Bronchial epithelial cell (primary cell): Measurements from ENCODE around the gene TENM4. TPM values are rescaled to one million over a fixed set of nuclear protein-coding genes. Genes with fewer than 3 reads are reported as not detected.

Source experiments
- DNase-seq: peaks from one replicate; pipeline ENCODE4 v3.0.0-alpha.2; 2010; ENCODE audit warnings: low read depth
- FAIRE-seq: peaks from 2 replicates; lab custom pipeline; 2011; peaks lifted over from hg19 to GRCh38; lab: Jason Lieb, UNC
- H3K27me3 ChIP-seq: 2 replicates; pipeline ENCODE4 v1.5.1; 2011; ENCODE audit warnings: low read length; ENCODE audit not compliant: control insufficient read depth, insufficient read depth
- H3K36me3 ChIP-seq: 2 replicates; pipeline ENCODE4 v1.5.1; 2011; ENCODE audit warnings: low read length; ENCODE audit not compliant: control insufficient read depth, insufficient read depth
- H3K4me3 ChIP-seq: 2 replicates; pipeline ENCODE4 v1.5.1; 2011; ENCODE audit warnings: mild to moderate bottlenecking, low read depth, low read length, control low read depth
- total RNA-seq: library from RNA; depleted of rRNA; stranded (reverse); fragments of >200 nt; gene quantifications from 2 replicates; pipeline ENCODE4 v1.2.1, GENCODE V29; 2014
- TF ChIP-seq, protein P1 (sequence below): IDR thresholded peaks from 2 replicates; pipeline ENCODE4 v1.5.1; 2011; ENCODE audit warnings: mild to moderate bottlenecking, moderate library complexity, low read length, control low read depth, inconsistent platforms; ENCODE audit not compliant: insufficient read depth, severe bottlenecking

Gene TENM4
- total RNA-seq, 1 donor from 2014 or later = 6.1 TPM

DNA sequence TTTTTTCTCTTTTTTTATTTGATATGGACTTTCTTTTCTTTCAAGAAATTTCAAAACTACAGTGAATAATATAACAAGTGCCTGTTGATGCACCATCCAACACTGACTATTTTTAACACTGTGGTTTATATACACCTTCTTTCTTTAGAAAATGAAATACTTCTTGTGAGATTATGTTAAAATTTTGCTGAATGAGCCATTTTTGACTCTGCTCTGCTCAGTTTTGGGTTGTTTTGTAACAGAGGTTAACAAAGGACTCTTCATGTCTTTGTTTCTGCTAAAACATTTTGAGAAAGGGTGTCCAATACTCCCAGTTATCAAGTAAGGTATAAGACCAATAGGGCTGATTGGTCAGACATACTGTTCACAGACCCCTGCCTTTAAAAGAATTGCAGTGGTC lies 44.0 kb upstream of the TENM4 start:
- Histone ChIP-seq H3K27me3 (peaks cover 3% of the 10 kb centered on the region), H3K4me3 (no peak overlapping the region), H3K36me3 (no peaks in the 10 kb centered on the region)
- TF ChIP-seq, protein P1, sequence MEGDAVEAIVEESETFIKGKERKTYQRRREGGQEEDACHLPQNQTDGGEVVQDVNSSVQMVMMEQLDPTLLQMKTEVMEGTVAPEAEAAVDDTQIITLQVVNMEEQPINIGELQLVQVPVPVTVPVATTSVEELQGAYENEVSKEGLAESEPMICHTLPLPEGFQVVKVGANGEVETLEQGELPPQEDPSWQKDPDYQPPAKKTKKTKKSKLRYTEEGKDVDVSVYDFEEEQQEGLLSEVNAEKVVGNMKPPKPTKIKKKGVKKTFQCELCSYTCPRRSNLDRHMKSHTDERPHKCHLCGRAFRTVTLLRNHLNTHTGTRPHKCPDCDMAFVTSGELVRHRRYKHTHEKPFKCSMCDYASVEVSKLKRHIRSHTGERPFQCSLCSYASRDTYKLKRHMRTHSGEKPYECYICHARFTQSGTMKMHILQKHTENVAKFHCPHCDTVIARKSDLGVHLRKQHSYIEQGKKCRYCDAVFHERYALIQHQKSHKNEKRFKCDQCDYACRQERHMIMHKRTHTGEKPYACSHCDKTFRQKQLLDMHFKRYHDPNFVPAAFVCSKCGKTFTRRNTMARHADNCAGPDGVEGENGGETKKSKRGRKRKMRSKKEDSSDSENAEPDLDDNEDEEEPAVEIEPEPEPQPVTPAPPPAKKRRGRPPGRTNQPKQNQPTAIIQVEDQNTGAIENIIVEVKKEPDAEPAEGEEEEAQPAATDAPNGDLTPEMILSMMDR = no peak
- FAIRE-seq = no peak
- DNase-seq = no peak

DNA sequence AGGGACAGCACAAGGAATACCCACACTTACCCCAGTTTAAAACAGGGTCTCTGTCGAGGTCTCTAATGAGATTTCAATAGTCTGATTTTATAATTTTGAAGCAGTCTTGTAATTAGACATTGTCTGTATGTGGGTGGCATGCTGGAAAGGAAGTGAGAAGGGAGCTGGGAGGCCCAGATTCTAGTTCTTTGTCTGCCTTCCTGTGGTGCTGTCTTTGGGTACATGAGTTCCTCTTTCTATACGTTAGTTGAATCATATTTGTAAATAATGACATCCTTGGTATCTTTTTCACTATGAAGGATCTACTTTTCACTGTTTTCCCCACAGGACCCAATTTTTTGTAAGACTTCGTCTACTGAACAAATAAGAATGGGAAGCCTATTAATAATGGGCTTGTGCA lies 42.0 kb upstream of the TENM4 start:
- Histone ChIP-seq H3K36me3 (no peaks in the 10 kb centered on the region), H3K4me3 (no peak overlapping the region), H3K27me3 (peaks cover 3% of the 10 kb centered on the region)
- FAIRE-seq (no peak), DNase-seq (no peak)
- TF ChIP-seq, protein P1 = no peak

DNA sequence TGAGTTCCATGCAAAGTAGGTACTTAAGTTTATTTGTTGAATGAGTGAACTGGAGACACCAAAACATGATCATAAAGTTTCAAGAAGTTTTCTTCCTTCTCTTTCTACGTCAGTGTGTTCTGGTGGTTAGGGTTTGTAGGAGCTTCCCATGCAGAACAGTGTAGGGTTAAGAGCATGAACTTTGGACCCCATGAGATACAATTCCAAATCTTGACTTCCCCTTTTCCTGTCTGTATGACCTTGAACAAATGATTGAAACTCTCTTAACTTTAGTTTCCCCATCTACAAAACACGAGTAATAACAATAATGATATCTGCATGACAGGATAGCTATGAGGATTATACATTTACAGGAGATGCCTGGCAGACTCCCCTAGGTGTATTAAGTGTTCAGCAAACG lies 41.0 kb upstream of the TENM4 start:
- Histone ChIP-seq H3K4me3 (no peak overlapping the region), H3K36me3 (no peaks in the 10 kb centered on the region), H3K27me3 (peaks cover 3% of the 10 kb centered on the region)
- FAIRE-seq (no peak), DNase-seq (no peak)
- TF ChIP-seq, protein P1 = no peak

DNA sequence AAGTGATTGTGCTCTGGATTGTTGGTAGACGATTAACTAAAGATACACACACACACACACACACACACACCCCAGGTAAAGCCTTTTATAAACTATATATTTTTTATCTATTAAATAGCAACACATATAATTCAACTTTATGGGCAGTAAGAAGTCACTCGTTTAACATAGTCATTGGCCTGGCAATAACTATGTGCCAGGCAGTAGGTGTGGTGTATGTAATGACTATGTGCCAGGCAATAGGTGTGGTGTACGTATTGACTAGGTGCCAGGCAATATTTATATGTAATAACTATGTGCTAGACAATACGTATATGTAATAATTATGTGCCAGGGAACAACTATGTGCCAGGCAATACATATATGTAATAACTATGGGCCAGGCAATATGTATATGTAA lies 40.0 kb upstream of the TENM4 start:
- no peak overlapping the region for H3K4me3 ChIP-seq
- TF ChIP-seq, protein P1 = no peak
- H3K36me3 ChIP-seq = no peaks in the 10 kb centered on the region
- no peak for DNase-seq
- peaks cover 3% of the 10 kb centered on the region for H3K27me3 ChIP-seq
- FAIRE-seq = no peak

DNA sequence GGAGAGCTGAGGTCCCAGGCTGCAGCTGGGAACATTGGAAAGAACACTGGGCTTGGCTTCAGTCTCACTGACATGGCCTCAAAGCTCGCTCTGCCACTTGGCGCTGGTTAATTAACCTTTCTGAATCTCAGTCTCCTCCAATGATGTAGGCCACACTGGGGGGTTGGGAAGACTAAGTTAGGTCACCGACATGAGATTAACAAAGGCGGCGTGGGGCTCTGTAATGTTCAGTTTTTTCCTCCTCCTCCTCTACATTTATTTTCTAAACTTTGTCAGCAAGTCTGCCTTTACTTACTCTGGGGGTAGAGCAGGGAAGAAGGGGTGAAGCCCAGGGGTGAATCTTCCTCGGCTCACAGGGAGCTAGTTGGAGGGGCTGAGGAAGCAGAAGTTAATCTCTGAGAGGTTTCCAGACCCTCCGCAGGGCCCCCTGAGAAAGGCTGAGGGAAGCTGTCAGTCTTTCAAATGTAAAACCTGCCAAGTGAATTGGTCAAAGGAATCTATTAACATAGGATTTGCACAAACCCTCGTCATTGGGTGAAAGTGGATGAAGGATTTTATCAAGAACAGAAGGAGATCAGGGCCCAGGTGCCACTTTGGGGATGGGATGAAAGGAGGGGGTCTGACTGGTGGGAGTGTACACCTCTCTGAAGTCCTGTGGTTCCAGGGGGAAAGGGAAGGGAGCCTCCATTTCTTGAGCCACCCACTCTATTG lies 32.1 kb upstream of the TENM4 start:
- FAIRE-seq (no peak), DNase-seq (no peak)
- Histone ChIP-seq H3K27me3 (no peaks in the 10 kb centered on the region), H3K36me3 (no peaks in the 10 kb centered on the region), H3K4me3 (no peak overlapping the region)
- TF ChIP-seq, protein P1 = no peak
